IMR-90 (cell line): ENCODE data around the gene UTP11. TPM values are rescaled to one million over a fixed set of nuclear protein-coding genes. Genes with fewer than 3 reads are reported as not detected.

ENCODE experiments used
- ATAC-seq: fragments of 200-7000 bp; cut with Tn5 transposase; 2 replicates; pipeline ENCODE4 v1.9.1; 2020; ENCODE audit warnings: low read depth, mild to moderate bottlenecking, moderate library complexity
- BruUV-seq: library from RNA; stranded (reverse); fragments of 400-500 nt; replicated peaks from 2 replicates; lab custom pipeline; 2021; lab: Mats Ljungman, UMichigan
- CTCF ChIA-PET: fragments of 300-600 bp; formaldehyde crosslinking; extraction: SDS; loops from one replicate; lab custom pipeline; 2021; ENCODE audit warnings: antibody characterized with exemption; lab: Yijun Ruan, JAX
- POLR2A ChIA-PET: fragments of 300-600 bp; sonication (Branson Sonifier 250); formaldehyde crosslinking; loops from one replicate; lab custom pipeline; 2022; ENCODE audit warnings: antibody characterized with exemption; ENCODE audit not compliant: unreplicated experiment; lab: Charles Lee
- DNase-seq: peaks from one replicate; pipeline ENCODE4 v3.0.0; 2013
- H2AFZ ChIP-seq: replicated peaks from 2 replicates; pipeline ENCODE3; 2013; ENCODE audit warnings: low read length, mild to moderate bottlenecking; ENCODE audit not compliant: poor library complexity
- H2AK5ac ChIP-seq: 2 replicates; pipeline ENCODE4 v1.6.1; 2013; ENCODE audit warnings: low read depth, low read length, inconsistent platforms
- H2AK9ac ChIP-seq: replicated peaks from 2 replicates; pipeline ENCODE3; 2013; ENCODE audit warnings: mild to moderate bottlenecking, low read depth, low read length, moderate library complexity; ENCODE audit not compliant: poor library complexity
- H2BK120ac ChIP-seq: 2 replicates; pipeline ENCODE4 v1.6.1; 2013; ENCODE audit warnings: low read depth, low read length, inconsistent platforms
- H2BK15ac ChIP-seq: 3 replicates; pipeline ENCODE4 v1.6.1; 2013; ENCODE audit warnings: low read depth, low read length, inconsistent platforms
- H2BK20ac ChIP-seq: 2 replicates; pipeline ENCODE4 v1.6.1; 2013; ENCODE audit warnings: low read depth, mild to moderate bottlenecking, inconsistent platforms, low read length, moderate library complexity
- H2BK5ac ChIP-seq: 2 replicates; pipeline ENCODE4 v1.6.1; 2013; ENCODE audit warnings: mild to moderate bottlenecking, low read depth, low read length, inconsistent platforms; ENCODE audit not compliant: poor library complexity, severe bottlenecking
- H3K14ac ChIP-seq: replicated peaks from 2 replicates; pipeline ENCODE4 v1.6.1; 2013; ENCODE audit warnings: low read depth, low read length, inconsistent platforms
- H3K18ac ChIP-seq: 2 replicates; pipeline ENCODE4 v1.6.1; 2013; ENCODE audit warnings: low read depth, low read length, control low read depth
- H3K23ac ChIP-seq: 2 replicates; pipeline ENCODE4 v1.6.1; 2013; ENCODE audit warnings: low read depth, low read length, inconsistent platforms
- H3K27ac ChIP-seq: 2 replicates; pipeline ENCODE4 v1.5.1; 2013; ENCODE audit warnings: mild to moderate bottlenecking, control low read depth, low read length; ENCODE audit not compliant: insufficient read depth
- H3K27me3 ChIP-seq: 2 replicates; pipeline ENCODE4 v1.6.1; 2013; ENCODE audit warnings: low read length; ENCODE audit not compliant: control insufficient read depth, insufficient read depth
- H3K36me3 ChIP-seq: 2 replicates; pipeline ENCODE4 v1.6.1; 2013; ENCODE audit warnings: low read length, mixed read lengths; ENCODE audit not compliant: control insufficient read depth, insufficient read depth
- H3K4ac ChIP-seq: 2 replicates; pipeline ENCODE4 v1.6.1; 2013; ENCODE audit warnings: low read depth, low read length, inconsistent platforms
- H3K4me1 ChIP-seq: 2 replicates; pipeline ENCODE4 v1.6.1; 2013; ENCODE audit warnings: low read length, mixed read lengths; ENCODE audit not compliant: control insufficient read depth, insufficient read depth
- H3K4me2 ChIP-seq: 2 replicates; pipeline ENCODE4 v1.6.1; 2013; ENCODE audit warnings: low read depth, mild to moderate bottlenecking, control low read depth, low read length, moderate library complexity
- H3K4me3 ChIP-seq: 2 replicates; pipeline ENCODE4 v1.5.1; 2013; ENCODE audit warnings: low read depth, mild to moderate bottlenecking, control low read depth, low read length, moderate library complexity; ENCODE audit not compliant: insufficient read depth
- H3K56ac ChIP-seq: 2 replicates; pipeline ENCODE4 v1.6.1; 2013; ENCODE audit warnings: low read length, inconsistent platforms; ENCODE audit not compliant: insufficient read depth; ENCODE audit errors: extremely low read depth
- H3K79me1 ChIP-seq, 2 experiments: 2 replicates each; pipeline ENCODE4 v1.6.1; 2013; ENCODE audit warnings: low read length in 2 of 2, inconsistent platforms in 1 of 2, low read depth in 1 of 2
- H3K9ac ChIP-seq: 2 replicates; pipeline ENCODE4 v1.6.1; 2013; ENCODE audit warnings: low read depth, low read length, control low read depth
- H3K9me1 ChIP-seq: 2 replicates; pipeline ENCODE4 v1.6.1; 2013; ENCODE audit warnings: low read length, inconsistent platforms; ENCODE audit not compliant: insufficient read depth
- H3K9me3 ChIP-seq: 2 replicates; pipeline ENCODE4 v1.6.1; 2013; ENCODE audit warnings: low read length; ENCODE audit not compliant: control insufficient read depth, insufficient read depth
- H4K20me1 ChIP-seq: 2 replicates; pipeline ENCODE4 v1.6.1; 2013; ENCODE audit warnings: low read length, inconsistent platforms; ENCODE audit not compliant: insufficient read depth
- H4K5ac ChIP-seq: 2 replicates; pipeline ENCODE4 v1.6.1; 2013; ENCODE audit warnings: mild to moderate bottlenecking, low read depth, low read length, control low read depth
- H4K8ac ChIP-seq, 2 experiments: 2 replicates each; pipeline ENCODE4 v1.6.1; 2013; ENCODE audit warnings: low read depth in 2 of 2, low read length in 2 of 2, control low read depth in 1 of 2, inconsistent platforms in 1 of 2
- H4K91ac ChIP-seq: 2 replicates; pipeline ENCODE4 v1.6.1; 2013; ENCODE audit warnings: low read depth, low read length, inconsistent platforms; ENCODE audit not compliant: insufficient read depth
- CEBPB ChIP-seq: IDR thresholded peaks from 2 replicates; pipeline ENCODE4 v1.6.1; 2012; ENCODE audit warnings: low read depth, low read length, improper control_type of control experiment
- MXI1 ChIP-seq: IDR thresholded peaks from 2 replicates; pipeline ENCODE4 v1.6.1; 2012; ENCODE audit warnings: low read depth, mild to moderate bottlenecking, low read length, moderate library complexity, borderline replicate concordance
- RCOR1 ChIP-seq: IDR thresholded peaks from 2 replicates; pipeline ENCODE4 v1.6.1; 2012; ENCODE audit warnings: mild to moderate bottlenecking, low read length, improper control_type of control experiment; ENCODE audit not compliant: insufficient replicate concordance
- RFX5 ChIP-seq: IDR thresholded peaks from 2 replicates; pipeline ENCODE4 v1.8.0; 2012; ENCODE audit warnings: low read depth, mild to moderate bottlenecking, low read length, moderate library complexity
- USF2 ChIP-seq: fragments of 150-350 bp; IDR thresholded peaks from 2 replicates; pipeline ENCODE4 v1.6.1; 2017; ENCODE audit warnings: mild to moderate bottlenecking, antibody characterized with exemption, low read length, low read depth
- WGBS, 2 experiments: methylation state at CpG; one replicate each; pipeline versions ENCODE4 v1.1.5 to v1.1.7; 2013; ENCODE audit warnings: missing lambda C conversion rate in 2 of 2; ENCODE audit not compliant: insufficient read length in 1 of 2; ENCODE audit errors: extremely low coverage in 2 of 2; 5-methylcytosine and 5-hydroxymethylcytosine counted together
- dilution Hi-C: fragments of 300-500 bp; cut with HindIII; formaldehyde crosslinking; loops from one replicate; pipeline ENCODE4 v1.14.3; 2018; ENCODE audit warnings: low sequenced_read_pairs; ENCODE audit not compliant: unreplicated experiment
- in situ Hi-C: fragments of 300-500 bp; cut with MboI; formaldehyde crosslinking; loops from 3 replicates; pipeline ENCODE4 v1.14.3; 2019; ENCODE audit warnings: low sequenced_read_pairs, inconsistent platforms, mixed read lengths
- intact Hi-C: fragments of 100-400 bp; cut with micrococcal nuclease; formaldehyde crosslinking; loops from 2 replicates; pipeline ENCODE4 v1.10.0; 2022
- polyA plus RNA-seq, 3 experiments: library from polyadenylated mRNA; depleted of rRNA; stranded (reverse); fragments of >200 nt; gene quantifications; 2 replicates each; pipeline ENCODE4 v1.2.3, GENCODE V29; 2012; ENCODE audit warnings: low replicate concordance in 1 of 3
- total RNA-seq: library from RNA; depleted of rRNA; stranded (reverse); fragments of >200 nt; gene quantifications from 2 replicates; pipeline ENCODE4 v1.2.3, GENCODE V29; 2012
- TF ChIP-seq, protein P1 (sequence below): conservative IDR thresholded peaks from 2 replicates; pipeline ENCODE4 v1.5.1; 2012; ENCODE audit warnings: mild to moderate bottlenecking, low read depth, low read length, improper control_type of control experiment

Gene UTP11
- total and polyA plus RNA-seq, 2 of the 4 experiments (the other 2 are of a cell fraction): 22.0 to 27.8 TPM

GRCh38 chr1:38027201-38028104 is 14.9 kb downstream of the UTP11 start:
- no peak overlapping the region for H3K4me3 ChIP-seq
- H3K36me3 ChIP-seq: peaks cover 24% of the 10 kb centered on the region
- H2BK120ac ChIP-seq: no peak overlapping the region
- H4K91ac ChIP-seq: no peak overlapping the region
- intact Hi-C loops: loop anchor here (2.0 to 5.0 kb wide), 3 partner anchors 475 to 807 kb away; no protein-coding TSS in a partner anchor
- peaks cover 18% of the 10 kb centered on the region; the same call in 1 of the 2 replicates for H3K4me1 ChIP-seq
- no peak overlapping the region for H2AFZ ChIP-seq
- no peak overlapping the region for H3K18ac ChIP-seq
- no peak overlapping the region for H3K14ac ChIP-seq
- no peak overlapping the region for H4K8ac ChIP-seq
- ChIA-PET POLR2A (interaction anchor here (0.6 kb wide), 1 partner anchor 1553 kb away, joined by 3 read pairs; no protein-coding TSS in a partner anchor), CTCF (interaction anchor here (0.6 to 2.1 kb wide), 4 partner anchors 9 to 807 kb away, joined by 3 to 7 read pairs (median 4); no protein-coding TSS in a partner anchor)
- H3K9ac ChIP-seq: no peak overlapping the region
- dilution Hi-C loops: no loop called here
- no peak overlapping the region for H2AK5ac ChIP-seq
- ATAC-seq (no peak), DNase-seq (no peak)
- H2BK15ac ChIP-seq: no peak overlapping the region
- no peak overlapping the region for H4K5ac ChIP-seq
- BruUV-seq: no TSS peak
- H3K79me1 ChIP-seq: no peaks in the 10 kb centered on the region; a peak in 1 of 4 replicates
- H3K9me1 ChIP-seq: no peaks in the 10 kb centered on the region
- H3K4me2 ChIP-seq: no peak overlapping the region
- H3K9me3 ChIP-seq: no peaks in the 10 kb centered on the region
- no peak overlapping the region for H3K27ac ChIP-seq
- in situ Hi-C loops: loop anchor here (5.0 kb wide), 1 partner anchor 805 kb away; no protein-coding TSS in a partner anchor
- no peak overlapping the region for H3K23ac ChIP-seq
- no peak overlapping the region for H2BK5ac ChIP-seq
- H2BK20ac ChIP-seq: no peak overlapping the region
- no peak overlapping the region for H3K4ac ChIP-seq
- TF ChIP-seq RCOR1 (no peak), USF2 (no peak), RFX5 (no peak), CEBPB (no peak), MXI1 (no peak)
- TF ChIP-seq, protein P1, sequence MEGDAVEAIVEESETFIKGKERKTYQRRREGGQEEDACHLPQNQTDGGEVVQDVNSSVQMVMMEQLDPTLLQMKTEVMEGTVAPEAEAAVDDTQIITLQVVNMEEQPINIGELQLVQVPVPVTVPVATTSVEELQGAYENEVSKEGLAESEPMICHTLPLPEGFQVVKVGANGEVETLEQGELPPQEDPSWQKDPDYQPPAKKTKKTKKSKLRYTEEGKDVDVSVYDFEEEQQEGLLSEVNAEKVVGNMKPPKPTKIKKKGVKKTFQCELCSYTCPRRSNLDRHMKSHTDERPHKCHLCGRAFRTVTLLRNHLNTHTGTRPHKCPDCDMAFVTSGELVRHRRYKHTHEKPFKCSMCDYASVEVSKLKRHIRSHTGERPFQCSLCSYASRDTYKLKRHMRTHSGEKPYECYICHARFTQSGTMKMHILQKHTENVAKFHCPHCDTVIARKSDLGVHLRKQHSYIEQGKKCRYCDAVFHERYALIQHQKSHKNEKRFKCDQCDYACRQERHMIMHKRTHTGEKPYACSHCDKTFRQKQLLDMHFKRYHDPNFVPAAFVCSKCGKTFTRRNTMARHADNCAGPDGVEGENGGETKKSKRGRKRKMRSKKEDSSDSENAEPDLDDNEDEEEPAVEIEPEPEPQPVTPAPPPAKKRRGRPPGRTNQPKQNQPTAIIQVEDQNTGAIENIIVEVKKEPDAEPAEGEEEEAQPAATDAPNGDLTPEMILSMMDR: no peak
- H4K20me1 ChIP-seq: no peaks in the 10 kb centered on the region
- H2AK9ac ChIP-seq: no peak overlapping the region
- WGBS, 2 experiments: 89% methylated on average over 6 of the region's 19 CpGs; no CpG with 5 or more reads in 1 of the 2 experiments
- no peak overlapping the region for H3K56ac ChIP-seq
- no peaks in the 10 kb centered on the region for H3K27me3 ChIP-seq
